Panc1 (cell line): Measurements from ENCODE around the gene KNTC1. TPM values are rescaled to one million over a fixed set of nuclear protein-coding genes. Genes with fewer than 3 reads are reported as not detected.

Experiments
- ATAC-seq: fragments of 200-7000 bp; cut with Tn5 transposase; 2 replicates; pipeline ENCODE4 v1.9.1; 2020; ENCODE audit warnings: mild to moderate bottlenecking, moderate library complexity
- BruUV-seq: library from RNA; stranded (reverse); fragments of 400-500 nt; replicated peaks from 2 replicates; lab custom pipeline; 2021; lab: Mats Ljungman, UMichigan
- CTCF ChIA-PET: fragments of 300-600 bp; sonication (Branson Sonifier 250); formaldehyde crosslinking; loops from one replicate; lab custom pipeline; 2022; ENCODE audit warnings: antibody characterized with exemption; lab: Charles Lee
- POLR2A ChIA-PET: fragments of 300-600 bp; sonication (Branson Sonifier 250); formaldehyde crosslinking; loops from one replicate; lab custom pipeline; 2022; ENCODE audit warnings: antibody characterized with exemption; lab: Charles Lee
- DNase-seq: peaks from one replicate; pipeline ENCODE4 v3.0.0-alpha.2; 2010; ENCODE audit warnings: low read depth, low spot score
- H3K27ac ChIP-seq: 2 replicates; pipeline ENCODE4 v1.5.1; 2011; ENCODE audit warnings: mild to moderate bottlenecking, low read length, inconsistent platforms
- H3K27me3 ChIP-seq: fragments of 200-500 bp; sonication (Bioruptor generic); 2 replicates; pipeline ENCODE4 v1.6.0; 2014; ENCODE audit warnings: low read length, inconsistent platforms; ENCODE audit not compliant: control insufficient read depth, insufficient read depth
- H3K36me3 ChIP-seq: fragments of 200-500 bp; sonication (Bioruptor generic); 2 replicates; pipeline ENCODE4 v1.5.1; 2014; ENCODE audit warnings: inconsistent platforms, mild to moderate bottlenecking, low read length, moderate library complexity; ENCODE audit not compliant: control insufficient read depth, insufficient read depth
- H3K4me1 ChIP-seq: 2 replicates; pipeline ENCODE4 v1.5.1; 2011; ENCODE audit warnings: inconsistent platforms, mild to moderate bottlenecking, low read length, moderate library complexity; ENCODE audit not compliant: control insufficient read depth, insufficient read depth
- H3K4me3 ChIP-seq, 2 experiments: 2 replicates each; pipeline ENCODE4 v1.5.1; 2011 to 2012; ENCODE audit warnings: low read depth in 2 of 2, low read length in 2 of 2, mild to moderate bottlenecking in 2 of 2, inconsistent platforms in 1 of 2, moderate library complexity in 1 of 2
- H3K9me3 ChIP-seq: fragments of 200-500 bp; sonication (Bioruptor generic); 2 replicates; pipeline ENCODE4 v1.5.1; 2014; ENCODE audit warnings: low read depth, mild to moderate bottlenecking, inconsistent platforms, low read length, moderate library complexity; ENCODE audit not compliant: control insufficient read depth, insufficient read depth
- POLR2AphosphoS5 ChIP-seq: IDR thresholded peaks from 2 replicates; pipeline ENCODE4 v1.6.1; 2012; ENCODE audit warnings: mild to moderate bottlenecking, low read depth, low read length, moderate library complexity
- SIN3A ChIP-seq: IDR thresholded peaks from 2 replicates; pipeline ENCODE4 v1.6.1; 2012; ENCODE audit warnings: low read depth, mild to moderate bottlenecking, low read length, moderate library complexity, borderline replicate concordance; ENCODE audit not compliant: insufficient read depth
- TCF7L2 ChIP-seq: IDR thresholded peaks from 2 replicates; pipeline ENCODE4 v1.6.1; 2011; ENCODE audit warnings: mild to moderate bottlenecking, low read depth, low read length, inconsistent platforms
- in situ Hi-C: cut with HindIII; loops from 2 replicates; pipeline ENCODE4 v1.10.0; 2016; ENCODE audit warnings: low sequenced_read_pairs, low pct_unique_long_range_greater_than_20kb
- intact Hi-C: fragments of 100-400 bp; cut with micrococcal nuclease; formaldehyde crosslinking; loops from one replicate; pipeline ENCODE4 v1.10.0; 2022; ENCODE audit not compliant: unreplicated experiment
- total RNA-seq: library from RNA; stranded (reverse); gene quantifications from one replicate; pipeline ENCODE4 v1.2.1, GENCODE V29; 2021; ENCODE audit not compliant: unreplicated experiment
- TF ChIP-seq, protein P1 (sequence below), 2 experiments: IDR thresholded peaks; 2 replicates each; pipeline ENCODE4 v1.6.1; 2011 to 2012; ENCODE audit warnings: low read depth in 2 of 2, control low read depth in 1 of 2, low read length in 1 of 2, mild to moderate bottlenecking in 1 of 2, moderate library complexity in 1 of 2; ENCODE audit not compliant: insufficient read depth in 1 of 2
- TF ChIP-seq, protein P2 (sequence below): fragments of 450-650 bp; IDR thresholded peaks from 2 replicates; pipeline ENCODE4 v1.5.1; 2017; ENCODE audit warnings: mild to moderate bottlenecking

KNTC1 gene
- total RNA-seq, 1 experiment from 2014 or later: 53.9 TPM

- Histone ChIP-seq H3K4me1 (peaks cover 6% of the 10 kb centered on the region), H3K27ac (no peak overlapping the region), H3K9me3 (no peaks in the 10 kb centered on the region), H3K27me3 (no peaks in the 10 kb centered on the region), H3K36me3 (peaks cover 24% of the 10 kb centered on the region), H3K4me3 (no peak overlapping the region)
- BruUV-seq: no TSS peak
- intact Hi-C loops: no loop called here
- no peak for ATAC-seq
- POLR2A ChIA-PET: no interaction called here
- CTCF ChIA-PET: no interaction called here
- in situ Hi-C loops: no loop called here
- TF ChIP-seq, protein P1, sequence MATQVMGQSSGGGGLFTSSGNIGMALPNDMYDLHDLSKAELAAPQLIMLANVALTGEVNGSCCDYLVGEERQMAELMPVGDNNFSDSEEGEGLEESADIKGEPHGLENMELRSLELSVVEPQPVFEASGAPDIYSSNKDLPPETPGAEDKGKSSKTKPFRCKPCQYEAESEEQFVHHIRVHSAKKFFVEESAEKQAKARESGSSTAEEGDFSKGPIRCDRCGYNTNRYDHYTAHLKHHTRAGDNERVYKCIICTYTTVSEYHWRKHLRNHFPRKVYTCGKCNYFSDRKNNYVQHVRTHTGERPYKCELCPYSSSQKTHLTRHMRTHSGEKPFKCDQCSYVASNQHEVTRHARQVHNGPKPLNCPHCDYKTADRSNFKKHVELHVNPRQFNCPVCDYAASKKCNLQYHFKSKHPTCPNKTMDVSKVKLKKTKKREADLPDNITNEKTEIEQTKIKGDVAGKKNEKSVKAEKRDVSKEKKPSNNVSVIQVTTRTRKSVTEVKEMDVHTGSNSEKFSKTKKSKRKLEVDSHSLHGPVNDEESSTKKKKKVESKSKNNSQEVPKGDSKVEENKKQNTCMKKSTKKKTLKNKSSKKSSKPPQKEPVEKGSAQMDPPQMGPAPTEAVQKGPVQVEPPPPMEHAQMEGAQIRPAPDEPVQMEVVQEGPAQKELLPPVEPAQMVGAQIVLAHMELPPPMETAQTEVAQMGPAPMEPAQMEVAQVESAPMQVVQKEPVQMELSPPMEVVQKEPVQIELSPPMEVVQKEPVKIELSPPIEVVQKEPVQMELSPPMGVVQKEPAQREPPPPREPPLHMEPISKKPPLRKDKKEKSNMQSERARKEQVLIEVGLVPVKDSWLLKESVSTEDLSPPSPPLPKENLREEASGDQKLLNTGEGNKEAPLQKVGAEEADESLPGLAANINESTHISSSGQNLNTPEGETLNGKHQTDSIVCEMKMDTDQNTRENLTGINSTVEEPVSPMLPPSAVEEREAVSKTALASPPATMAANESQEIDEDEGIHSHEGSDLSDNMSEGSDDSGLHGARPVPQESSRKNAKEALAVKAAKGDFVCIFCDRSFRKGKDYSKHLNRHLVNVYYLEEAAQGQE (IDR thresholded peaks at IDR 0.05; ENCODE audit: insufficient read depth in 1 of 2, low read depth in 2 of 2, low read length in 1 of 2): no peak
- TF ChIP-seq, protein P2, sequence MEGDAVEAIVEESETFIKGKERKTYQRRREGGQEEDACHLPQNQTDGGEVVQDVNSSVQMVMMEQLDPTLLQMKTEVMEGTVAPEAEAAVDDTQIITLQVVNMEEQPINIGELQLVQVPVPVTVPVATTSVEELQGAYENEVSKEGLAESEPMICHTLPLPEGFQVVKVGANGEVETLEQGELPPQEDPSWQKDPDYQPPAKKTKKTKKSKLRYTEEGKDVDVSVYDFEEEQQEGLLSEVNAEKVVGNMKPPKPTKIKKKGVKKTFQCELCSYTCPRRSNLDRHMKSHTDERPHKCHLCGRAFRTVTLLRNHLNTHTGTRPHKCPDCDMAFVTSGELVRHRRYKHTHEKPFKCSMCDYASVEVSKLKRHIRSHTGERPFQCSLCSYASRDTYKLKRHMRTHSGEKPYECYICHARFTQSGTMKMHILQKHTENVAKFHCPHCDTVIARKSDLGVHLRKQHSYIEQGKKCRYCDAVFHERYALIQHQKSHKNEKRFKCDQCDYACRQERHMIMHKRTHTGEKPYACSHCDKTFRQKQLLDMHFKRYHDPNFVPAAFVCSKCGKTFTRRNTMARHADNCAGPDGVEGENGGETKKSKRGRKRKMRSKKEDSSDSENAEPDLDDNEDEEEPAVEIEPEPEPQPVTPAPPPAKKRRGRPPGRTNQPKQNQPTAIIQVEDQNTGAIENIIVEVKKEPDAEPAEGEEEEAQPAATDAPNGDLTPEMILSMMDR: no peak
- TF ChIP-seq POLR2AphosphoS5 (no peak), TCF7L2 (no peak), SIN3A (no peak)
- DNase-seq: no peak
Measured at GRCh38 chr12:122528992-122529391, 1.9 kb downstream of the KNTC1 start.

- intact Hi-C loops: no loop called here
- in situ Hi-C loops: no loop called here
Measured at GRCh38 chr12:122533856-122534255, 6.8 kb downstream of the KNTC1 start.

More at GRCh38 chr12:122533856-122534255, 6.8 kb downstream of the KNTC1 start:
- Histone ChIP-seq H3K27me3 (no peaks in the 10 kb centered on the region), H3K36me3 (peaks cover 13% of the 10 kb centered on the region; the same call in 1 of the 2 replicates), H3K4me1 (no peaks in the 10 kb centered on the region), H3K27ac (no peak overlapping the region), H3K9me3 (no peaks in the 10 kb centered on the region), H3K4me3 (no peak overlapping the region)
- no TSS peak for BruUV-seq
- ATAC-seq: no peak
- TF ChIP-seq POLR2AphosphoS5 (no peak), TCF7L2 (no peak), SIN3A (no peak)
- TF ChIP-seq, protein P2: no peak
- TF ChIP-seq, protein P1 (IDR thresholded peaks at IDR 0.05; ENCODE audit: insufficient read depth in 1 of 2, low read depth in 2 of 2, low read length in 1 of 2): no peak
- POLR2A ChIA-PET: no interaction called here
- no peak for DNase-seq
- CTCF ChIA-PET: no interaction called here
